Cardiac septum (tissue), 1 donor: ENCODE data around the gene CPT1B. TPM values are rescaled to one million over a fixed set of nuclear protein-coding genes. Genes with fewer than 3 reads are reported as not detected.
"Not testable (repeated sequence)": the region's sequence is repeated elsewhere in the genome, so short reads cannot be mapped to it uniquely, and the experiment has no call there.

Source experiments
- DNase-seq: peaks from one replicate; pipeline ENCODE4 v3.0.0-alpha.2; 2020; ENCODE audit warnings: low spot score
- intact Hi-C: fragments of 100-400 bp; cut with DNase I; formaldehyde crosslinking; loops from one replicate; pipeline ENCODE4 v1.14.0; 2022
- total RNA-seq: library from RNA; stranded (reverse); fragmentation: NEBNext Ultra II Directional; extraction: Animal tissue kit (Norgen Biotek cat#: 25700); gene quantifications from one replicate; pipeline ENCODE4 v1.2.1, GENCODE V29; 2021
- donor health status: DM: no; HTN: no; CAD: no.

The CPT1B gene
- total RNA-seq, 1 donor from 2014 or later = 253 TPM

- intact Hi-C loops = no loop called here
- peak; percentile 63 for DNase-seq
These were observed 33.3 kb upstream of the CPT1B start for GRCh38 chr22:50611341-50612060.

- intact Hi-C loops = no loop called here
- DNase-seq = peak; percentile 68
These were observed 32.4 kb upstream of the CPT1B start for GRCh38 chr22:50610581-50610980.

GRCh38 chr22:50610041-50610451 lies 31.8 kb upstream of the CPT1B start:
- peak; percentile 65 for DNase-seq
- intact Hi-C loops = no loop called here

GRCh38 chr22:50609599-50609998 lies 31.4 kb upstream of the CPT1B start:
- no peak for DNase-seq
- intact Hi-C loops = no loop called here

GRCh38 chr22:50608996-50609395 lies 30.8 kb upstream of the CPT1B start:
- intact Hi-C loops = no loop called here
- peak; percentile 35 for DNase-seq

- intact Hi-C loops = not testable (repeated sequence)
These were observed 30.0 kb upstream of the CPT1B start for GRCh38 chr22:50608058-50608840.

GRCh38 chr22:50607659-50608020 lies 29.4 kb upstream of the CPT1B start:
- intact Hi-C loops = no loop called here
- peak; percentile 60 for DNase-seq

More at GRCh38 chr22:50608058-50608840, 30.0 kb upstream of the CPT1B start:
- DNase-seq = peak; percentile 73

GRCh38 chr22:50606946-50607658 lies 28.9 kb upstream of the CPT1B start:
- intact Hi-C loops = no loop called here
- peak; percentile 43 for DNase-seq

GRCh38 chr22:50606165-50606945 lies 28.1 kb upstream of the CPT1B start:
- intact Hi-C loops = no loop called here
- DNase-seq = peak; percentile 47

GRCh38 chr22:50605613-50606074 lies 27.4 kb upstream of the CPT1B start:
- intact Hi-C loops = no loop called here
- DNase-seq = peak; percentile 53

GRCh38 chr22:50605002-50605612 lies 26.9 kb upstream of the CPT1B start:
- peak; percentile 68 for DNase-seq
- intact Hi-C loops = no loop called here

- peak; percentile 35 for DNase-seq
- intact Hi-C loops = no loop called here
These were observed 26.2 kb upstream of the CPT1B start for GRCh38 chr22:50604256-50605001.

GRCh38 chr22:50603511-50604255 lies 25.5 kb upstream of the CPT1B start:
- intact Hi-C loops = no loop called here
- DNase-seq = peak; percentile 51

- intact Hi-C loops = no loop called here
- DNase-seq = peak; percentile 27
These were observed 24.1 kb upstream of the CPT1B start for GRCh38 chr22:50602338-50602700.

- intact Hi-C loops = no loop called here
- peak; percentile 54 for DNase-seq
These were observed 23.6 kb upstream of the CPT1B start for GRCh38 chr22:50601669-50602337.

GRCh38 chr22:50600967-50601668 lies 22.9 kb upstream of the CPT1B start:
- DNase-seq = peak; percentile 70

GRCh38 chr22:50600538-50600937 lies 22.3 kb upstream of the CPT1B start, which contains the start of gene MAPK8IP2:
MAPK8IP2 (plus strand) TSS chr22:50600793; CDS start chr22:50600819, 26 bp downstream.
- intact Hi-C loops = no loop called here
- peak; percentile 61 for DNase-seq

More at GRCh38 chr22:50600967-50601668, 22.9 kb upstream of the CPT1B start:
- intact Hi-C loops = no loop called here
